Epithelial cell of proximal tubule (primary cell): ENCODE measurements around the gene RASL10B. TPM values are rescaled to one million over a fixed set of nuclear protein-coding genes. Genes with fewer than 3 reads are reported as not detected.

ENCODE experiments used
- DNase-seq: peaks from one replicate; pipeline ENCODE4 v3.0.0-alpha.2; 2011; ENCODE audit warnings: low read depth
- H3K4me3 ChIP-seq: 2 replicates; pipeline ENCODE4 v1.5.1; 2011; ENCODE audit warnings: low read depth, mild to moderate bottlenecking, low read length
- CTCF ChIP-seq: conservative IDR thresholded peaks from 2 replicates; pipeline ENCODE4 v1.5.1; 2012; ENCODE audit warnings: low read depth, mild to moderate bottlenecking, low read length
- total RNA-seq: library from RNA; depleted of rRNA; stranded (reverse); fragments of >200 nt; gene quantifications from 2 replicates; pipeline ENCODE4 v1.2.3, GENCODE V29; 2015

Gene RASL10B
- total RNA-seq, 1 donor from 2014 or later = 0.92 TPM

- no peak for TF ChIP-seq CTCF
- no peak overlapping the region for H3K4me3 ChIP-seq
- DNase-seq = no peak
Observed at GRCh38 chr17:35780950-35781349, 49.5 kb downstream of the RASL10B start.

GRCh38 chr17:35784895-35785294, 53.5 kb downstream of the RASL10B start:
- no peak for TF ChIP-seq CTCF
- no peak overlapping the region for H3K4me3 ChIP-seq
- no peak for DNase-seq

- H3K4me3 ChIP-seq = no peak overlapping the region
- DNase-seq = no peak
- no peak for TF ChIP-seq CTCF
Observed at GRCh38 chr17:35786941-35787432, 55.5 kb downstream of the RASL10B start.

GRCh38 chr17:35788477-35789368, 57.3 kb downstream of the RASL10B start:
- no peak for TF ChIP-seq CTCF
- peak; percentile 88 for DNase-seq
- peak overlapping the region; percentile 26 for H3K4me3 ChIP-seq

- no peak overlapping the region for H3K4me3 ChIP-seq
- TF ChIP-seq CTCF = no peak
- DNase-seq = no peak
Observed at GRCh38 chr17:35790841-35791240, 59.4 kb downstream of the RASL10B start.

- H3K4me3 ChIP-seq = no peak overlapping the region
- TF ChIP-seq CTCF = no peak
- DNase-seq = no peak
Observed at GRCh38 chr17:35791681-35792350, 60.4 kb downstream of the RASL10B start.

Other genes with a start within 250 kb of the RASL10B start
- not detected in 2 replicates for gene SLFN12L, start 194.0 kb upstream of the RASL10B start, total RNA-seq
- not detected in 2 replicates for gene SLFN14, start 170.8 kb upstream of the RASL10B start, total RNA-seq
- 2.0 and 4.2 TPM in 2 replicates for gene PEX12, start 153.1 kb upstream of the RASL10B start, total RNA-seq
- 134 and 142 TPM in 2 replicates for gene AP2B1, start 144.3 kb upstream of the RASL10B start, total RNA-seq
- gene GAS2L2, start 21.6 kb downstream of the RASL10B start, total RNA-seq = not detected in 2 replicates
- 1.0 TPM in 1 of 2 replicates, not detected in the other for gene C17orf50, start 29.2 kb downstream of the RASL10B start, total RNA-seq
- gene MMP28, start 64.0 kb downstream of the RASL10B start, total RNA-seq = not detected in 2 replicates
- gene TAF15, start 77.8 kb downstream of the RASL10B start, total RNA-seq = 17.3 and 28.1 TPM in 2 replicates
- gene HEATR9, start 137.3 kb downstream of the RASL10B start, total RNA-seq = not detected in 2 replicates
- gene CCL5, start 148.7 kb downstream of the RASL10B start, total RNA-seq = not detected in 2 replicates
- gene RDM1, start 199.1 kb downstream of the RASL10B start, total RNA-seq = 2.8 and 4.0 TPM in 2 replicates
- not detected in 2 replicates for gene LYZL6, start 212.1 kb downstream of the RASL10B start, total RNA-seq
- gene CCL16, start 249.9 kb downstream of the RASL10B start, total RNA-seq = not detected in 2 replicates